ENCODE data around the gene ZNF407.

- TF ChIP-seq CTCF (IDR thresholded peaks at IDR 0.05) (no peak), POLR2A (IDR thresholded peaks at IDR 0.05) (no peak)
Measured at GRCh38 chr18:74898965-74899364, 301.3 kb downstream of the ZNF407 start.

All from adrenal gland (tissue), 5 donors.